Measurements from ENCODE around the gene CFAP91. TPM values are rescaled to one million over a fixed set of nuclear protein-coding genes. Genes with fewer than 3 reads are reported as not detected.

CFAP91 gene
- polyA plus RNA-seq, 4 donors = 0.43 to 3.2 TPM; not detected in 2

- Histone ChIP-seq H3K27me3 (ENCODE audit: control insufficient read depth in 3 of 3, insufficient read depth in 3 of 3, low read length in 3 of 3) (no peaks in the 10 kb centered on the region), H3K4me1 (ENCODE audit: control insufficient read depth in 3 of 3, insufficient read depth in 2 of 3, low read depth in 1 of 3, low read length in 2 of 3) (no peaks in the 10 kb centered on the region), H3K36me3 (ENCODE audit: control insufficient read depth in 3 of 3, insufficient read depth in 2 of 3, low read depth in 1 of 3, low read length in 3 of 3) (no peaks in the 10 kb centered on the region), H3K4me3 (ENCODE audit: low read depth in 1 of 3, low read length in 3 of 3) (no peak overlapping the region), H3K27ac (ENCODE audit: low read depth in 1 of 3, low read length in 2 of 3) (no peak overlapping the region), H3K9me3 (ENCODE audit: control insufficient read depth in 2 of 2, insufficient read depth in 1 of 2, low read depth in 1 of 2, low read length in 1 of 2) (no peaks in the 10 kb centered on the region)
- peak in 1 of 2 donors; percentile 37 for DNase-seq
- WGBS, 3 donors = 48 to 51% (median 50%) methylated on average over 4 of the region's 4 CpGs
- FAIRE-seq = no peak
These were observed 12.7 kb upstream of the CFAP91 start for GRCh38 chr3:119690043-119690656.

- no peaks in the 10 kb centered on the region for H3K9me3 ChIP-seq (ENCODE audit: control insufficient read depth in 2 of 2, insufficient read depth in 1 of 2, low read depth in 1 of 2, low read length in 1 of 2)
- no peaks in the 10 kb centered on the region for H3K4me1 ChIP-seq (ENCODE audit: control insufficient read depth in 3 of 3, insufficient read depth in 2 of 3, low read depth in 1 of 3, low read length in 2 of 3)
- DNase-seq (no peak), FAIRE-seq (no peak)
- no peak overlapping the region for H3K27ac ChIP-seq (ENCODE audit: low read depth in 1 of 3, low read length in 2 of 3)
- 90 to 91% (median 90%) methylated on average over 2 of the region's 2 CpGs for WGBS, 3 donors
- no peak overlapping the region for H3K4me3 ChIP-seq (ENCODE audit: low read depth in 1 of 3, low read length in 3 of 3)
- H3K36me3 ChIP-seq (ENCODE audit: control insufficient read depth in 3 of 3, insufficient read depth in 2 of 3, low read depth in 1 of 3, low read length in 3 of 3) = no peaks in the 10 kb centered on the region
- H3K27me3 ChIP-seq (ENCODE audit: control insufficient read depth in 3 of 3, insufficient read depth in 3 of 3, low read length in 3 of 3) = no peaks in the 10 kb centered on the region
These were observed 7.3 kb upstream of the CFAP91 start for GRCh38 chr3:119695480-119695879.

- Histone ChIP-seq H3K4me3 (ENCODE audit: low read depth in 1 of 3, low read length in 3 of 3) (no peak overlapping the region), H3K27me3 (ENCODE audit: control insufficient read depth in 3 of 3, insufficient read depth in 3 of 3, low read length in 3 of 3) (no peaks in the 10 kb centered on the region), H3K36me3 (ENCODE audit: control insufficient read depth in 3 of 3, insufficient read depth in 2 of 3, low read depth in 1 of 3, low read length in 3 of 3) (no peaks in the 10 kb centered on the region), H3K4me1 (ENCODE audit: control insufficient read depth in 3 of 3, insufficient read depth in 2 of 3, low read depth in 1 of 3, low read length in 2 of 3) (peaks cover under 1 to 2% (median 2%) of the 10 kb centered on the region in 3 donors), H3K27ac (ENCODE audit: low read depth in 1 of 3, low read length in 2 of 3) (no peak overlapping the region), H3K9me3 (ENCODE audit: control insufficient read depth in 2 of 2, insufficient read depth in 1 of 2, low read depth in 1 of 2, low read length in 1 of 2) (no peaks in the 10 kb centered on the region)
- FAIRE-seq (no peak), DNase-seq (no peak)
- WGBS, 3 donors = 66 to 79% (median 76%) methylated on average over 5 of the region's 5 CpGs
These were observed 5.4 kb upstream of the CFAP91 start for GRCh38 chr3:119697394-119697793.

GRCh38 chr3:119700269-119700919 is 2.4 kb upstream of the CFAP91 start:
- peak overlapping the region in 1 of 3 donors; percentile 26 for H3K27ac ChIP-seq (ENCODE audit: low read depth in 1 of 3, low read length in 2 of 3)

GRCh38 chr3:119700920-119701734 is 1.7 kb upstream of the CFAP91 start:
- H3K27ac ChIP-seq (ENCODE audit: low read depth in 1 of 3, low read length in 2 of 3) = no peak overlapping the region
- H3K27me3 ChIP-seq (ENCODE audit: control insufficient read depth in 3 of 3, insufficient read depth in 3 of 3, low read length in 3 of 3) = no peaks in the 10 kb centered on the region
- no peaks in the 10 kb centered on the region for H3K36me3 ChIP-seq (ENCODE audit: control insufficient read depth in 3 of 3, insufficient read depth in 2 of 3, low read depth in 1 of 3, low read length in 3 of 3)
- no peak for FAIRE-seq
- H3K4me3 ChIP-seq (ENCODE audit: low read depth in 1 of 3, low read length in 3 of 3) = no peak overlapping the region
- peaks cover 2 to 14% (median 3%) of the 10 kb centered on the region in 3 donors for H3K4me1 ChIP-seq (ENCODE audit: control insufficient read depth in 3 of 3, insufficient read depth in 2 of 3, low read depth in 1 of 3, low read length in 2 of 3)
- WGBS, 3 donors = 87 to 89% (median 88%) methylated on average over 22 of the region's 22 CpGs
- H3K9me3 ChIP-seq (ENCODE audit: control insufficient read depth in 2 of 2, insufficient read depth in 1 of 2, low read depth in 1 of 2, low read length in 1 of 2) = no peaks in the 10 kb centered on the region
- no peak for DNase-seq

More at GRCh38 chr3:119700269-119700919, 2.4 kb upstream of the CFAP91 start:
- DNase-seq (peak; percentile 35 to 80), FAIRE-seq (no peak)
- H3K9me3 ChIP-seq (ENCODE audit: control insufficient read depth in 2 of 2, insufficient read depth in 1 of 2, low read depth in 1 of 2, low read length in 1 of 2) = no peaks in the 10 kb centered on the region
- no peaks in the 10 kb centered on the region for H3K27me3 ChIP-seq (ENCODE audit: control insufficient read depth in 3 of 3, insufficient read depth in 3 of 3, low read length in 3 of 3)
- H3K4me3 ChIP-seq (ENCODE audit: low read depth in 1 of 3, low read length in 3 of 3) = no peak overlapping the region
- peaks cover 2 to 14% (median 3%) of the 10 kb centered on the region in 3 donors for H3K4me1 ChIP-seq (ENCODE audit: control insufficient read depth in 3 of 3, insufficient read depth in 2 of 3, low read depth in 1 of 3, low read length in 2 of 3)
- 77 to 87% (median 78%) methylated on average over 4 of the region's 4 CpGs for WGBS, 3 donors
- no peaks in the 10 kb centered on the region for H3K36me3 ChIP-seq (ENCODE audit: control insufficient read depth in 3 of 3, insufficient read depth in 2 of 3, low read depth in 1 of 3, low read length in 3 of 3)

- WGBS, 3 donors = 68 to 75% (median 74%) methylated on average over 8 of the region's 8 CpGs
- Histone ChIP-seq H3K9me3 (ENCODE audit: control insufficient read depth in 2 of 2, insufficient read depth in 1 of 2, low read depth in 1 of 2, low read length in 1 of 2) (no peaks in the 10 kb centered on the region), H3K4me3 (ENCODE audit: low read depth in 1 of 3, low read length in 3 of 3) (peak overlapping the region in 1 of 3 donors; percentile 52), H3K36me3 (ENCODE audit: control insufficient read depth in 3 of 3, insufficient read depth in 2 of 3, low read depth in 1 of 3, low read length in 3 of 3) (no peaks in the 10 kb centered on the region), H3K27me3 (ENCODE audit: control insufficient read depth in 3 of 3, insufficient read depth in 3 of 3, low read length in 3 of 3) (no peaks in the 10 kb centered on the region), H3K4me1 (ENCODE audit: control insufficient read depth in 3 of 3, insufficient read depth in 2 of 3, low read depth in 1 of 3, low read length in 2 of 3) (peaks cover 2 to 14% (median 3%) of the 10 kb centered on the region in 3 donors), H3K27ac (ENCODE audit: low read depth in 1 of 3, low read length in 2 of 3) (no peak overlapping the region)
- DNase-seq = no peak
- FAIRE-seq = no peak
These were observed 1.2 kb downstream of the CFAP91 start for GRCh38 chr3:119703820-119704531.

- Histone ChIP-seq H3K27ac (ENCODE audit: low read depth in 1 of 3, low read length in 2 of 3) (no peak overlapping the region), H3K4me1 (ENCODE audit: control insufficient read depth in 3 of 3, insufficient read depth in 2 of 3, low read depth in 1 of 3, low read length in 2 of 3) (peaks cover 0 to 18% (median 2%) of the 10 kb centered on the region in 3 donors), H3K4me3 (ENCODE audit: low read depth in 1 of 3, low read length in 3 of 3) (no peak overlapping the region), H3K27me3 (ENCODE audit: control insufficient read depth in 3 of 3, insufficient read depth in 3 of 3, low read length in 3 of 3) (no peaks in the 10 kb centered on the region), H3K36me3 (ENCODE audit: control insufficient read depth in 3 of 3, insufficient read depth in 2 of 3, low read depth in 1 of 3, low read length in 3 of 3) (no peaks in the 10 kb centered on the region), H3K9me3 (ENCODE audit: control insufficient read depth in 2 of 2, insufficient read depth in 1 of 2, low read depth in 1 of 2, low read length in 1 of 2) (no peaks in the 10 kb centered on the region)
- 86 to 92% (median 88%) methylated on average over 2 of the region's 2 CpGs for WGBS, 3 donors
- DNase-seq (peak in 1 of 2 donors; percentile 20), FAIRE-seq (no peak)
These were observed 12.3 kb downstream of the CFAP91 start for GRCh38 chr3:119715105-119715504.

- FAIRE-seq (no peak), DNase-seq (peak; percentile 94 to 97)
- H3K9me3 ChIP-seq (ENCODE audit: control insufficient read depth in 2 of 2, insufficient read depth in 1 of 2, low read depth in 1 of 2, low read length in 1 of 2) = no peaks in the 10 kb centered on the region
- peaks cover 0 to 18% (median 2%) of the 10 kb centered on the region in 3 donors for H3K4me1 ChIP-seq (ENCODE audit: control insufficient read depth in 3 of 3, insufficient read depth in 2 of 3, low read depth in 1 of 3, low read length in 2 of 3)
- peak overlapping the region in 2 of 3 donors; percentile 61 to 70 for H3K27ac ChIP-seq (ENCODE audit: low read depth in 1 of 3, low read length in 2 of 3)
- 16 to 64% (median 33%) methylated on average over 3 of the region's 3 CpGs for WGBS, 3 donors
- H3K27me3 ChIP-seq (ENCODE audit: control insufficient read depth in 3 of 3, insufficient read depth in 3 of 3, low read length in 3 of 3) = no peaks in the 10 kb centered on the region
- no peaks in the 10 kb centered on the region for H3K36me3 ChIP-seq (ENCODE audit: control insufficient read depth in 3 of 3, insufficient read depth in 2 of 3, low read depth in 1 of 3, low read length in 3 of 3)
- no peak overlapping the region for H3K4me3 ChIP-seq (ENCODE audit: low read depth in 1 of 3, low read length in 3 of 3)
These were observed 14.2 kb downstream of the CFAP91 start for GRCh38 chr3:119716998-119717397.
